Activated naive CD8-positive, alpha-beta T cell treated with anti-CD3 and anti-CD28 coated beads, Interleukin-2, amount 10 ng/mL, durations not matched to agents 7 days and 5 days (primary cell): ENCODE results near the gene WNT7A. TPM values are rescaled to one million over a fixed set of nuclear protein-coding genes. Genes with fewer than 3 reads are reported as not detected.

Experiments
- ATAC-seq: fragments of 150-1000 bp; cut with Tn5 transposase; one replicate; pipeline ENCODE4 v1.10.0; 2021; ENCODE audit warnings: low read depth, moderate library complexity
- POLR2A ChIA-PET: fragments of 350-600 bp; sonication (Branson Sonifier 250); formaldehyde crosslinking; loops from one replicate; lab custom pipeline; 2021; ENCODE audit warnings: antibody characterized with exemption; lab: Charles Lee
- DNase-seq: peaks from one replicate; pipeline ENCODE4 v3.0.0; 2021
- H3K27ac Mint-ChIP-seq: one replicate; pipeline ENCODE4 v1.8.0; 2022; ENCODE audit warnings: mild to moderate bottlenecking, mixed read lengths
- H3K27me3 Mint-ChIP-seq: one replicate; pipeline ENCODE4 v1.8.0; 2022; ENCODE audit warnings: mild to moderate bottlenecking, moderate library complexity, mixed read lengths
- H3K36me3 Mint-ChIP-seq: one replicate; pipeline ENCODE4 v1.8.0; 2021; ENCODE audit warnings: mild to moderate bottlenecking, mixed read lengths
- H3K4me1 Mint-ChIP-seq: one replicate; pipeline ENCODE4 v1.8.0; 2021; ENCODE audit warnings: mixed read lengths
- H3K4me3 Mint-ChIP-seq: one replicate; pipeline ENCODE4 v1.8.0; 2022; ENCODE audit warnings: mild to moderate bottlenecking, moderate library complexity, mixed read lengths
- H3K9me3 Mint-ChIP-seq: one replicate; pipeline ENCODE4 v1.8.0; 2021; ENCODE audit warnings: mixed read lengths
- total RNA-seq, 2 experiments: library from RNA; stranded (reverse); gene quantifications; one replicate each; pipeline ENCODE4 v1.2.3, GENCODE V29; 2021

WNT7A gene
- total RNA-seq, 2 experiments from 2014 or later, result 1.5 TPM

- no peak for ATAC-seq
- DNase-seq, result no peak
- peaks cover 4% of the 10 kb centered on the region for H3K27me3 Mint-ChIP-seq
- POLR2A ChIA-PET, result interaction anchor here (0.6 to 1.1 kb wide), 2 partner anchors 13 to 232 kb away, joined by 3 to 4 read pairs; partner anchors contain the start of genes CHCHD4 and TMEM43
- no peaks in the 10 kb centered on the region for H3K9me3 Mint-ChIP-seq
- no peak overlapping the region for H3K27ac Mint-ChIP-seq
- H3K4me3 Mint-ChIP-seq, result no peak overlapping the region
- peaks cover 19% of the 10 kb centered on the region for H3K4me1 Mint-ChIP-seq
- H3K36me3 Mint-ChIP-seq, result no peaks in the 10 kb centered on the region
These were observed 12.4 kb upstream of the WNT7A start for GRCh38 chr3:13892304-13892703.

GRCh38 chr3:13891492-13892073 is 11.7 kb upstream of the WNT7A start:
- H3K4me1 Mint-ChIP-seq, result peaks cover 19% of the 10 kb centered on the region
- peaks cover 4% of the 10 kb centered on the region for H3K27me3 Mint-ChIP-seq
- DNase-seq, result no peak
- H3K36me3 Mint-ChIP-seq, result no peaks in the 10 kb centered on the region
- no peak overlapping the region for H3K4me3 Mint-ChIP-seq
- no peaks in the 10 kb centered on the region for H3K9me3 Mint-ChIP-seq
- POLR2A ChIA-PET, result interaction anchor here (0.9 to 1.2 kb wide), 3 partner anchors 233 to 411 kb away, joined by 3 to 4 read pairs (median 4); partner anchors contain the start of genes CHCHD4, HDAC11, LSM3 and TMEM43
- H3K27ac Mint-ChIP-seq, result peak overlapping the region; percentile 95
- ATAC-seq, result no peak

GRCh38 chr3:13891017-13891392 is 11.1 kb upstream of the WNT7A start:
- POLR2A ChIA-PET, result interaction anchor here (0.9 to 1.3 kb wide), 4 partner anchors 234 to 411 kb away, joined by 3 to 7 read pairs (median 4); partner anchors contain the start of genes CHCHD4, HDAC11, LSM3 and TMEM43
- peak overlapping the region; percentile 95 for H3K27ac Mint-ChIP-seq
- H3K27me3 Mint-ChIP-seq, result peaks cover 4% of the 10 kb centered on the region
- DNase-seq (no peak), ATAC-seq (no peak)
- H3K9me3 Mint-ChIP-seq, result no peaks in the 10 kb centered on the region
- no peaks in the 10 kb centered on the region for H3K36me3 Mint-ChIP-seq
- peak overlapping the region; percentile 65 for H3K4me3 Mint-ChIP-seq
- H3K4me1 Mint-ChIP-seq, result peaks cover 15% of the 10 kb centered on the region

GRCh38 chr3:13890377-13891016 is 10.6 kb upstream of the WNT7A start:
- H3K9me3 Mint-ChIP-seq, result no peaks in the 10 kb centered on the region
- peak overlapping the region; percentile 95 for H3K27ac Mint-ChIP-seq
- H3K36me3 Mint-ChIP-seq, result no peaks in the 10 kb centered on the region
- DNase-seq, result peak; percentile 69
- peaks cover 4% of the 10 kb centered on the region for H3K27me3 Mint-ChIP-seq
- ATAC-seq, result peak; percentile 46
- POLR2A ChIA-PET, result interaction anchor here (0.9 to 1.3 kb wide), 3 partner anchors 234 to 410 kb away, joined by 3 to 7 read pairs (median 4); partner anchors contain the start of genes CHCHD4, HDAC11, LSM3 and TMEM43
- peak overlapping the region; percentile 65 for H3K4me3 Mint-ChIP-seq
- peaks cover 13% of the 10 kb centered on the region for H3K4me1 Mint-ChIP-seq

- no peak for DNase-seq
- H3K4me1 Mint-ChIP-seq, result peaks cover 13% of the 10 kb centered on the region
- H3K9me3 Mint-ChIP-seq, result no peaks in the 10 kb centered on the region
- POLR2A ChIA-PET, result no interaction called here
- H3K4me3 Mint-ChIP-seq, result no peak overlapping the region
- no peaks in the 10 kb centered on the region for H3K36me3 Mint-ChIP-seq
- peaks cover 9% of the 10 kb centered on the region for H3K27me3 Mint-ChIP-seq
- no peak overlapping the region for H3K27ac Mint-ChIP-seq
- ATAC-seq, result no peak
These were observed 8.7 kb upstream of the WNT7A start for GRCh38 chr3:13888576-13888975.

- no peak overlapping the region for H3K27ac Mint-ChIP-seq
- H3K36me3 Mint-ChIP-seq, result no peaks in the 10 kb centered on the region
- POLR2A ChIA-PET, result no interaction called here
- peaks cover 13% of the 10 kb centered on the region for H3K4me1 Mint-ChIP-seq
- H3K4me3 Mint-ChIP-seq, result no peak overlapping the region
- no peak for ATAC-seq
- peaks cover 13% of the 10 kb centered on the region for H3K27me3 Mint-ChIP-seq
- no peak for DNase-seq
- no peaks in the 10 kb centered on the region for H3K9me3 Mint-ChIP-seq
These were observed 7.8 kb upstream of the WNT7A start for GRCh38 chr3:13887495-13888300.

GRCh38 chr3:13886593-13887129 is 6.8 kb upstream of the WNT7A start:
- no peak overlapping the region for H3K4me3 Mint-ChIP-seq
- POLR2A ChIA-PET, result no interaction called here
- no peaks in the 10 kb centered on the region for H3K36me3 Mint-ChIP-seq
- no peak overlapping the region for H3K27ac Mint-ChIP-seq
- DNase-seq, result peak; percentile 9
- no peaks in the 10 kb centered on the region for H3K9me3 Mint-ChIP-seq
- H3K4me1 Mint-ChIP-seq, result peaks cover 12% of the 10 kb centered on the region
- ATAC-seq, result no peak
- H3K27me3 Mint-ChIP-seq, result peaks cover 19% of the 10 kb centered on the region

GRCh38 chr3:13885704-13886010 is 5.8 kb upstream of the WNT7A start:
- peak; percentile 10 for DNase-seq
- Mint-ChIP-seq H3K27me3 (peaks cover 27% of the 10 kb centered on the region), H3K4me1 (peaks cover 5% of the 10 kb centered on the region), H3K4me3 (no peak overlapping the region), H3K9me3 (no peaks in the 10 kb centered on the region), H3K27ac (no peak overlapping the region), H3K36me3 (no peaks in the 10 kb centered on the region)
- no peak for ATAC-seq
- POLR2A ChIA-PET, result interaction anchor here (0.5 kb wide), 1 partner anchor 354 kb away, joined by 4 read pairs; no protein-coding TSS in a partner anchor

- H3K36me3 Mint-ChIP-seq, result no peaks in the 10 kb centered on the region
- H3K9me3 Mint-ChIP-seq, result no peaks in the 10 kb centered on the region
- POLR2A ChIA-PET, result interaction anchor here (0.5 kb wide), 1 partner anchor 353 kb away, joined by 4 read pairs; no protein-coding TSS in a partner anchor
- ATAC-seq (peak; percentile 68), DNase-seq (peak; percentile 49)
- no peak overlapping the region for H3K27ac Mint-ChIP-seq
- peaks cover 27% of the 10 kb centered on the region for H3K27me3 Mint-ChIP-seq
- H3K4me1 Mint-ChIP-seq, result no peaks in the 10 kb centered on the region
- H3K4me3 Mint-ChIP-seq, result no peak overlapping the region
These were observed 5.2 kb upstream of the WNT7A start for GRCh38 chr3:13884851-13885703.

- no peak overlapping the region for H3K4me3 Mint-ChIP-seq
These were observed 3.8 kb upstream of the WNT7A start for GRCh38 chr3:13883681-13884080.

GRCh38 chr3:13882876-13883275 is 3.0 kb upstream of the WNT7A start:
- peaks cover 41% of the 10 kb centered on the region for H3K27me3 Mint-ChIP-seq
- POLR2A ChIA-PET, result no interaction called here
- ATAC-seq, result no peak
- no peaks in the 10 kb centered on the region for H3K36me3 Mint-ChIP-seq
- no peak overlapping the region for H3K4me3 Mint-ChIP-seq
- H3K9me3 Mint-ChIP-seq, result no peaks in the 10 kb centered on the region
- no peak overlapping the region for H3K27ac Mint-ChIP-seq
- no peaks in the 10 kb centered on the region for H3K4me1 Mint-ChIP-seq
- no peak for DNase-seq

More at GRCh38 chr3:13883681-13884080, 3.8 kb upstream of the WNT7A start:
- ATAC-seq, result no peak
- DNase-seq, result no peak
- POLR2A ChIA-PET, result no interaction called here
- H3K9me3 Mint-ChIP-seq, result no peaks in the 10 kb centered on the region
- H3K4me1 Mint-ChIP-seq, result no peaks in the 10 kb centered on the region
- H3K27me3 Mint-ChIP-seq, result peaks cover 36% of the 10 kb centered on the region
- no peaks in the 10 kb centered on the region for H3K36me3 Mint-ChIP-seq
- H3K27ac Mint-ChIP-seq, result no peak overlapping the region

GRCh38 chr3:13881536-13882410 is 1.9 kb upstream of the WNT7A start:
- H3K27ac Mint-ChIP-seq, result no peak overlapping the region
- peaks cover 52% of the 10 kb centered on the region for H3K27me3 Mint-ChIP-seq
- no peak for DNase-seq
- POLR2A ChIA-PET, result no interaction called here
- no peak overlapping the region for H3K4me3 Mint-ChIP-seq
- no peaks in the 10 kb centered on the region for H3K4me1 Mint-ChIP-seq
- no peaks in the 10 kb centered on the region for H3K9me3 Mint-ChIP-seq
- no peak for ATAC-seq
- no peaks in the 10 kb centered on the region for H3K36me3 Mint-ChIP-seq
